Adipose tissue (tissue), 3 donors: Measurements from ENCODE around the gene CPXM2. TPM values are rescaled to one million over a fixed set of nuclear protein-coding genes. Genes with fewer than 3 reads are reported as not detected.

Source experiments
- H3K27ac ChIP-seq: one replicate; pipeline ENCODE4 v1.5.1; 2013; ENCODE audit warnings: low read depth, low read length
- WGBS, 3 donors: extraction: QIAGEN DNeasy Blood & Tissue Kit; methylation state at CpG; one replicate each; pipeline ENCODE4 v1.1.7; 2013; 5-methylcytosine and 5-hydroxymethylcytosine counted together
- polyA plus RNA-seq, 3 donors: library from polyadenylated mRNA; stranded (reverse); fragments of 200-250 nt; gene quantifications; one replicate each; pipeline ENCODE4 v1.2.3, GENCODE V29; 2013
- donor health status: healthy with polysubstance abuse.
- donor health status: Bipolar disorder and iron deficiency.
- donor health status: healthy.

CPXM2 gene
- polyA plus RNA-seq, 3 donors = 0.82 to 11.6 (median 4.7) TPM

DNA sequence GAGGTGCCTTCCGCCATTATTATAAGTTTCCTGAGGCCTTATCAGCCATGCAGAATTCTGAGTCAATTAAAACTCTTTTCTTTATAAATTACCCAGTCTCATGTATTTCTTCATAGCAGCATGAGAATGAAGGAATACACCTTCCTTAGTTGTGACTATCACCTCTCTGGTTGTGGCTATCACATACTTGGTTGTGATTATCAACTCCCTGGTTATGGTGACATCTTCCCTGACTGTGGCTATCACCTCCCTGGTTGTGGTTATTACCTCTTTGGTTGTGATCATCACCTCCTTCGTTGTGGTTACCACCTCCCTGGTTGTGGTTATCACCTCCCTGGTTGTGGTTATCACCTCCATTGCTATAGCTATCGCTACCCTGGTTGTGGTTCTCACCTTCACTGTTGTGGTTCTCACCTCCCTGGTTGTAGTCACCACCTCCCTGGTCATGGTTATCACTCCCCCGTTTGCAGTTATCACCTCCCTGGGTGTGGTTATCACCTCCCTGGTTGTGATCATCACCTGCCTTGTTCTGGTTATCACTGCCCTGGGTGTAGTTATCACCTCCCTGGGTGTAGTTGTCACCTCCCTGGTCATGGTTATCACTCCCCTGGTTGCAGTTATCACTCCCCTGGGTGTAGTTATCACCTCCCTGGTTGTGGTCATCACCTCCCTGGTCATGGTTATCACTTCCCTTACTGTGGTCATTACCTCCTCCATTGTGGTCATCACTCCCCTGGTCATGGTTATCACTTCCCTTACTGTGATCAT lies 119.5 kb downstream of the CPXM2 start:
- no peak overlapping the region for H3K27ac ChIP-seq
- 62 to 81% (median 76%) methylated on average over 4 of the region's 4 CpGs for WGBS, 3 donors

DNA sequence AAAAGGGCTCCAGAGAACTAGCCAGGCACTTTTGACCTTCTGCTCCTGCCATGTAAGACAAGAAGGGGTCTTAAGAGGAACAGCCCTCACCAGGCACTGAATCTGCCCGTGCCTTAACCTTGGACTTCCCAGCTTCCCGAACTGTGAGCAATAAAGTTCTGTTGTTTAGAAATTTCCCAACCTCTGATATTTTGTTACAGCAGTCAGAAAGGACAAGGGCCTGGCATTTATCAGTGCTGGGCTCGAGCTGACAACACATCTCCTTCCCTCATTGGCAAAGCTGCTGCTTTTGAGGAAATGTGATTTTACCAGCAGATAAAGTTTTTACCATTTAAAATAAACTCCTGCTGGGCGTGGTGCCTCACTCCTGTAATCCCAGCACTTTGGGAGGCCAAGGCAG lies 122.0 kb downstream of the CPXM2 start:
- 43 to 45% (median 44%) methylated on average over 4 of the region's 4 CpGs for WGBS, 3 donors
- no peak overlapping the region for H3K27ac ChIP-seq

DNA sequence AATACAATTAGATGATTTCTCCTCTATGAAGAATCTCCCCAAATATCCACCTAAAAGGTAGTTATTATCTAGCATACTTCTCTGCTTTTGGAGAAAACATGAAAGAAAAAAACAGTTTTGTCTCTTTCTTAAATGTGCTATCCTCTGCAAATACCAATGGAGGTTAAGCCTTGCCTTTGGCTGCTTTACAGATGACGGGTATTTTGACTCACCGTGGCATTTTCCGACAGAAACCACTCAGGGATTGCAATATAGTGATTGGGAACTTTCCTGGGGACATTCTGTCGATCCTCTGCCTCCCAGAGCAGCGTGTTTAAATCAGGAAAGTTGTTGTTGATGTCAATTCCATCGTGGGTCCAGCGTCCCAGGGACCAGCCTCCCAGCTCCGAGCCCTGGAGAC lies 124.8 kb downstream of the CPXM2 start:
- H3K27ac ChIP-seq = no peak overlapping the region
- WGBS, 3 donors = 76 to 79% (median 76%) methylated on average over 8 of the region's 8 CpGs

DNA sequence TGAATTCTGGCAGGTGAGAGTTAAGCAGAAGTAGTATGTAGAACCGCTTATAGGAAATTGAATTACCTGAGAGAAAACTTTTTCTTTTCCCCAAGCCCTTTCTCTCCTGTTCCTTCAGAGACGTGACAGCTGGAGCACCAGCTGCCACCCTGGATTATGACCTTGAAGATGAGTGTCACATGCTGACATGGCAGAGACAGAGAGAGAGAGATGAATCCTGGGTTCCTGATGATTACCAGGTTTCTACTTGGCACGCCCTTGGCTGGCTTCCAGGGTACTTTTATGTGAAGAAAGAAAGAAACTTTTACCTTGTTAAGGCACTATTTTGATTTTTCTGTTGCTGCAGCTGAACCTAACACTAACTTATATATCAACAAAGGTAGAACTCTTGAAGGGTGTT lies 125.6 kb downstream of the CPXM2 start:
- WGBS, 3 donors = 44 to 72% (median 69%) methylated on average over 3 of the region's 3 CpGs
- no peak overlapping the region for H3K27ac ChIP-seq

DNA sequence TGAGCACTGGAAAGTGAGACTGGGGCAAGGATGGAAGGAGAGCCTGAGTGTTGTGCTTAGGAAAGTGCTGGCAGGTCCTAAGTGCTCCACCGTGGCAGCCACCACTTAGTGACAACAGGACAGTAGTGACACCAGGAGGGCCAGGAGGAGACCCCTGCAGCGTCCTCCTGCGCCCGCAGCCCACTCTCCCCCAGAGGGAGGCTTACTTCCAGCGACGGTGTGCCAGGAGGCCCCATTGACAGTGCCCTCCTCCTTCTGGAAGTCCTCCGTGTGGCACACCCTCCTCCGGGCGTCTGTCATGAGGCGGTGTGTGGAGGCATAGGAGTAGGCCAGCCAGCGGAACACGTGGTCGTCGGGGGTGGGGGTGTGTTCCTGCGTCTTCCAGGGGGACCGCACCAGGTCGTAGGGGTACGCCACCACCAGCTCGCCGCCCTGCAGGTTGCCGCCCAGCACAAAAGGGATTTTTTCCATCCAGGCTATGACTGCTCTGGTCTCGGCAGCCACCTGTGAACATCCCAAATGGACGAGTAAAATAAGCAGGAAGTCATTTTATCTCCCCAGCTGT lies 129.9 kb downstream of the CPXM2 start:
- H3K27ac ChIP-seq = no peak overlapping the region
- 70 to 80% (median 78%) methylated on average over 21 to 23 of the region's 23 CpGs for WGBS, 3 donors

DNA sequence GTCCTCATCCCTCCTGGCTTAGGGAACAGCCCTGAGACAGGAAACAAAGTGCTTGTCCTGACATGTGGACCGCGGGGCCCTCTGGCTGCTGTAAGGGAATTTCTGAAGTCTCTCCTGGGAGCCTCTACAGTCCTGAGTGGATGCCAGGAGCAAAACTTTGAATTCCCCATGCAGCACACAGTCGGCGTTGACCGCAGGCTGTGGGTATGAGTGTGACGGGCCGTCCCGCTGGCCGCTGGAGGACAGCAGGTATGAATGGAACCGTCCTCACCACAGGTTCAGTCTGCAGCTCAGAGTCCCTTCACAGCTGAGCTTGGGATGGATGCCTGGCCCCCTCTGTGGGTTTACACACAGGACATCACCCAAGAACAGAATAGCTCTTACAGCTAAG lies 130.6 kb downstream of the CPXM2 start:
- whole genome bisulfite sequencing, 3 donors = 59 to 75% (median 73%) methylated on average over 10 of the region's 10 CpGs
- H3K27ac ChIP-seq = no peak overlapping the region

DNA sequence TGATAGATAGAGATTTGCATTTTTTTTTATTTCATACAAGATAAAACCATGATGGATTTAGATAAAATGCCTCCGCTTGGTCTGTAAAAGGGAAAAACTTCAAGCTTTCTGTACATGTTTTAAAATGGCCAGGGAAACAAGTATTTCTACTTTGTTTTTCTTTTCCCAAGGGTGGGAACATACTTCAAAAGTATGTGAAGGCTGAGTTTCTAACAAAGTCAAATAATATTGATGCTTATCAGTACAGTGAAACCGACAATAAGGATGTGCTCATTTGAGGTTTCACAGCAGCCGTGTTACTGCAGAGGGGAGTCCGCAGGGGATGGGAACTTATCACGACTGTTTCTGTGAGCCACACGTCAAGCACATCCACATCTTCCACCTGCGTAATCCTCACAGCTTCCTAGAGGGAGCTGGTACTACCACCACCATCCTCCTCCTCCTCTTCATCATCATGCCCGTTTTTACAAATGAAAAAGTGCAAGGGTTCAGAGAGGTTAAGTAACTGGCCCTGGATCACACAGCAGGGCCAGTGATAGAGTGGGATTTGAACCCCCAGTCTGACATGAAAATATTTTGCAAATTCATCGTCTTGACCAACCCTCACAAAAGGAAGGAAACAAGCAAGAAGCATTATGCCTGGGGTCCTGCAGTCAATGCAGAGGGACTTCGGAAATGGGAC lies 131.1 kb downstream of the CPXM2 start:
- WGBS, 3 donors = 48 to 59% (median 54%) methylated on average over 10 of the region's 10 CpGs
- H3K27ac ChIP-seq = no peak overlapping the region

DNA sequence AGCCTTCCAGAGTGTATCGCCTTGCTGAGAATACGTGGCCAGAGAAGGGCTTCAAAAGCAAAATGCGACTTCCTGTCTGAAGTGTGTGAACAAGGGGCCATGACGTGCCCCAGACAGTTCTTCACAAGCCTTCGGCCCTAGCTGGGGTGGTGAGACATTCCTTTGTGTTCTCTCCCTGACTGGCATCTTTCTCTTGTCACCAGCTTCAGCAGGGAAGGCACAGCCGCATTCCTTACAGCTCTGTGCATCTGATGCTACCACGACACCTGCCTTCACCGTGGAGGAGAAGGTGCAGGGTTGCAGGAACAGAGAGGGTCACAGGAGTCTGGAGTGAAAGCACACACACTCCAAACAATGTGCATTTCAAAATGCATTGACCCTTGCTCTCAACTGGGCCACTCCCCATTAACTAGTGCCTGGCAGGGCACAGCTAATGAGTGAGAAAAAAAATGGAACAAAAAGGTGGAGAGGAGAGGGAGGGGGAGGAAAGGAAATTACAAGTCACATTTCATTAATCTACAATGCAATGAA lies 132.0 kb downstream of the CPXM2 start:
- H3K27ac ChIP-seq = no peak overlapping the region
- 33 to 66% (median 53%) methylated on average over 8 of the region's 8 CpGs for WGBS, 3 donors

DNA sequence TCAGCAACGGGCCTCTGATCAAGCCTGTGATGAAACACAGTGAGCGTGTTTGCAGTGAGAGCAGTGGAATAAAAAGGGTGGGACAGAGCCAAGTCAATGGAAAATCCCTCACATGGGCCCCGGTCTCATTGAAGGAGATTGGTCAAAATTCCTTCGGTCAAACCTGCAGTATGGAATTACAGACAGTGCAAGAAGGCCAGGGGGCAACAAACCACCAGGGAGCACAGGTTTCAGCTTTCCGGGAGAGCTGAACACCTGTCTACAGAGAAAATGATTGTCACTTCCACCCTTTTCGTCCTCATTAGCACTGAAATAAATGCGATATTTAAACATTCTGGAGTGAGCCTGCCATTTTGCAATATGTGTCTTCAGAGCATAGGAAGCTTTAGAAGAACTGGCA lies 132.6 kb downstream of the CPXM2 start:
- 64 to 85% (median 80%) methylated on average over 7 of the region's 7 CpGs for WGBS, 3 donors
- H3K27ac ChIP-seq = no peak overlapping the region

DNA sequence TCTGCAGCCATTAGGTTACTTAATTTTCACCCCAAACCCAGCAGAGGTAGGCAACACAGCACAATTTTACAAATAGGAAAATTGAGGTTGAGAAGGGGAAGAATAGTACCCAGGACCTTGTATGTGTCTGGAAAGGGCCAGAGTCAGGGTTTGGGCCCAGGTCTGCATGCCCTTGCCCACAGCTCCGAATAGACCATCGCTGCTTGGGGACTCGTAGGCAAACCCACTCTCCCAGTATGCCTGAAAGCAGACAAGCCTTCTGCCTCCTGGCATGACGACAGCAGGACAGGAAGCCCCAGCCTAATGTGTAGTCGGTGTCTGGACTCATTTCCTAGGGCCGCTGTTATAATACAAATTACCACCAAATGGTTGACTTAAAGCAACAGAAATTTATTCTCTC lies 133.8 kb downstream of the CPXM2 start:
- 59 to 73% (median 67%) methylated on average over 6 of the region's 6 CpGs for WGBS, 3 donors
- H3K27ac ChIP-seq = no peak overlapping the region

DNA sequence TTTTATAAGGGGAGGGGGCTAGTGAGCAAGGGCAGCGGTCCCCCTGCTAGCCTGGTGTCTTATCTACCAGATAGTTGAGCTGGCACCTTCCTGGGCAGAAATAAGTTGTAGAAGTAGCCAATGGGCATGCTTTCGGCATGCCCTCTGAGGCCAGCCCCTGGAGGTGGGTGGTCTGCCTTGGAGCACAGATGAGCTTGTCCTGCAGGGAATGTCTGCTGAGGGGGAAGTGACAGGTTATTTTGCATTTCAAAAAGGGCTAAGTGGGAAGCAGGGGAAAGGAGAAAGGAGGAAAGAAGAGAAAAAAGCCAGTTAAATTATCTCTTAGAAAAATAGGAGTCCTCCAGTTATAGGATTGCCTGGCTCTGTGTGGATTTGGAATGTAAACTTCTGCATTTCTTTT lies 136.5 kb downstream of the CPXM2 start:
- H3K27ac ChIP-seq = no peak overlapping the region
- 60 to 77% (median 74%) methylated on average over 2 of the region's 2 CpGs for WGBS, 3 donors

DNA sequence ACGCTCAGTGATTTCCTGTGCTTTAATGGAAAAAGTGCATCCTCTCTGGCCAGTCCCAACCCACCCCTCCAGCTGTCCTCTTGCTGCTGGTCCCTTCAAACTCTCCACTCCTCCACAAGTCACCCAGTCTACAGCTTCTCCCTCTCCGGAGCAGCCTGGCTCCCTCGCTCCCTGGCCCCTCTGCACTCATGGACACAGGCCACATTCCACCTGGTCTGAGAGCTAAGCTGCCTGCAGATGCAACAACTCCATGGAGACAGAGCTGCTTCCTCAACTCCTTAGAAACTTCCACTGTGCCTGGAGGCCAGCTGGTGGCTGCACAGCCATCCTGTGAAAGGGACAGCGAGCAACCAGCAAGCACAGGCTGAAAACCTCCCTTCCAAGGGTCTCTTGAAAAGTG lies 137.5 kb downstream of the CPXM2 start:
- WGBS, 3 donors = 76 to 79% (median 78%) methylated on average over 4 of the region's 4 CpGs
- H3K27ac ChIP-seq = no peak overlapping the region

DNA sequence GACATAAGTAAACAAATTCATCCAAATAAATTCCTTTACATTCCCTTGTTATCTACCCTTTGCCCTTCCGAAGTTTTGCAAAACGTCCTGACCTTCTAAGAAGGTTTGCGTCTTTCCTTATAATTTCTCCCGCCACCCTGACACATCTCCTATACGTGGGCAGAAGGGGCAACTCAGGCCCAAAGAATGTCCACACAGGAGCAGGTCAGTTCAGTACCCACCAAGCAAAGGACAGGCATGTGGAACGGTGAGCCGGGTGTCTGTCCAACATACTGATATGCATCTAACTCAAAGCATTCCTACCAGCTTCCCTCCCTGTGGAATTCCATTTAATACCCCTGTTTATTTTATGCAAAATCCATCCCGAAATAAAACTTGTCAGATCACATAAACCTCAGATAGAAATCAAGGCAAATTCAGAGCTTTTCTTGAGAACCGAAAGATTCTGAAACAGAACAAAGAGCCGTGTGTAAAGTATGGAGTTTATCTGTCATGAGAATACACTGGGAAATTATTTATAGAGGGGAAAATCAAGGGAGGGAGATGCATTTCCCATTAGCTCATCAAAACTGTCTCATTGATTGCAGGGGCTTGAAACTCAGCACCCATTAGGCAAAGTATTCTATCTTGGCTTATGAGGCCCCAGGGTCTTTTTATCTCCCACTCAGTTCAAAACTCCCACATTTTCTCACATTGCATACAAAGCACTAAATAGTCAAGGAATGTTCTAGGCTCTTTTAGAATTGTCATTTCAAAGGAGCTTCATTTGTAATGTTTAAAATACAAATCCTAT lies 140.1 kb downstream of the CPXM2 start:
- 56 to 73% (median 73%) methylated on average over 10 of the region's 10 CpGs for whole genome bisulfite sequencing, 3 donors

DNA sequence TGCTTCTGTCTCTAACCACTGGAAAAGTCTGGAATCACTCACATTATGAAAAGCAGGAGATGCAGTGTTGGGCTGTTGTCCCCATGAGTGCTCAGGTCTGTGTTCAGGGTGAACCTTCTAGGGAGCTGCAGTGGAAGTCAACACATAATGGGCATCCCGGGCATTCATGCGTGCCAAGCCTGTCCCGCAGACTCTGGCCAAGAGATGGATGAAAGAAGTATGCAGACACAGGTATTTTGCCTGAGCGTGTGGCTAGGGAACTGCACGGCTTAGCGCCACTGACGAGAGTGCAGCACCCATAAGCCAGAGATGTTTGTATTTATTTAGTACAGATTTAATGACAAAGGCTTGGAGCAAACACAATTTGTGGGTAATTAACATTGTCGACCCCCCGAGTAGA lies 140.7 kb downstream of the CPXM2 start:
- WGBS, 3 donors = 61 to 94% (median 92%) methylated on average over 9 of the region's 9 CpGs
- no peak overlapping the region for H3K27ac ChIP-seq

More for the DNA sequence above, 140.1 kb downstream of the CPXM2 start:
- no peak overlapping the region for H3K27ac ChIP-seq

DNA sequence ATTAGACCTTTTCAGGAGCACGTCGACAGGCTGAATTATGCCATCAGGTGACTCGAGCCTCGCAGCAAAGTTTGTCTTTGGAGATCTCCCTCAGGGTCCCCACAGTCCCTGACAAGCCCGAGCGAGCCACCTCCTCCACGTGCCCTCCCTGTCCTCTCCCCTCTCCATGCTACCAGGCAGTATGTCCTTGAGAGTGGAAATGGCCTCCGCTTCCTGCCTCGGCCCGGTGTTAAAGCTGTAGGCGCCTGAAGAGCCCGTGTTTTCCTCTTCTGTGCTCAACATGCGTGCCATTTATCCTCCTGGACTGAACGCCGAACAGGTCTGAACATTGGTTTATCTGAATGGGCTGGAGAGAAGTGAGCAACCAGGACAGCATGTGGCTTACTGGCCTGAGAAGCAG lies 142.9 kb downstream of the CPXM2 start:
- no peak overlapping the region for H3K27ac ChIP-seq
- WGBS, 3 donors = 68 to 85% (median 82%) methylated on average over 15 of the region's 15 CpGs

DNA sequence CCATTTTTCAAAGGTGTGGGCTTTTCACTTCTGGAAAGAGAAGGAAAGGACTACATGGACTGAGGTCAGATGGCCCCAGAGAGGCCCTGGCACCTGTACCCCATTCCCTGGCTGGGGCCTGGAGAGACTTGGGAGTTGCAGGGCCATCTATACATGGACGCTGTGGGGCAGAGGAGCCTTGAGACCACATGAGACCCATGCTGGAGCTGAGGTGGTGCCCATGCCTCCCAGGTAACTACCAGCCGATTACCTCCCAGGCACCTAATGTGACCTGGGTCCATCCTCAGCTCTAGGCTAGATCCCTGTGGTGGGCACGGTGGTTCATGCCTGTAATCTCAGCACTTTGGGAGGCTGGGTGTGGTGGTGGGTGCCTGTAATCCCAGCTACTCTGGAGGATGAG lies 144.2 kb downstream of the CPXM2 start:
- 78 to 88% (median 87%) methylated on average over 3 of the region's 3 CpGs for WGBS, 3 donors
- H3K27ac ChIP-seq = no peak overlapping the region

DNA sequence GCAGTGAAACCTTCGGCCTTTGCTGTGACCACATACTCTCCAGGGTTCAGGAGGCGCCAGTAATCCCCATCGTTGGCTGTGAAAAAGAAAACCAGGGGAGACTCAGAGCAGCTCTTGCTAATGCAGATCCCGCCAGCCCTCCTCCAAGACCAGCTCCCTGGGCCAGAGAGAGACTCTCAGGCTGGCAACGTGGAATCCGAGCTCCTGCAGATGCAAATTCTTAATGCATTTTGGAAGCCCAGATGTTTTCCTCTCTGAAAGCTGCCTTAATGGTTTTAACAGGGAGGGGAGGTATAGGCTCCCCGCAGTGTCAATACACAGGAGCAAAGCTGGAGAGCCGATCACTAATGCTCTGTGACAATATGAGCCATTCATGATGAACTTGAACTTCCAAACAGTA lies 144.7 kb downstream of the CPXM2 start:
- 48 to 81% (median 71%) methylated on average over 8 of the region's 8 CpGs for WGBS, 3 donors

DNA sequence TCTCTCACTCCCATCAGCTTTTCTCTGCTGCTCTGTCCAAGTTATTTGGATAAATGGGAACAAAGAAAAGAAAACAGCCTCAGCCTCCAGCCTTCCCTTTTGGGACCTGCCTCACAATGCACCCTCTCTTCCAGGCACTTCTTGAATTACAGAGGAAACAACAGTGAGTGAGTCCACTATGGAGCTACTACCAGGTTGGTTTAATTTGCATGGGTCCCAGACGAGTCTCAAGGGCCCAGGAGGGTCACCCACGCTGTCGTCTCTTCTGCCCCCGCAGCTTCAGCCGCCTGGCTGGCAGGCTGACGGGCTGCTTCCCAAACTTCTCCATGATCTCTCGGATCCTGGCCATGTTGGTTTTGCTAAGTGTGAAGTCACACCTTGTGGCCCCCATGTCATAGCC lies 145.1 kb downstream of the CPXM2 start:
- 47 to 78% (median 74%) methylated on average over 7 of the region's 7 CpGs for WGBS, 3 donors
- no peak overlapping the region for H3K27ac ChIP-seq

More for the DNA sequence above, 144.7 kb downstream of the CPXM2 start:
- H3K27ac ChIP-seq = no peak overlapping the region

DNA sequence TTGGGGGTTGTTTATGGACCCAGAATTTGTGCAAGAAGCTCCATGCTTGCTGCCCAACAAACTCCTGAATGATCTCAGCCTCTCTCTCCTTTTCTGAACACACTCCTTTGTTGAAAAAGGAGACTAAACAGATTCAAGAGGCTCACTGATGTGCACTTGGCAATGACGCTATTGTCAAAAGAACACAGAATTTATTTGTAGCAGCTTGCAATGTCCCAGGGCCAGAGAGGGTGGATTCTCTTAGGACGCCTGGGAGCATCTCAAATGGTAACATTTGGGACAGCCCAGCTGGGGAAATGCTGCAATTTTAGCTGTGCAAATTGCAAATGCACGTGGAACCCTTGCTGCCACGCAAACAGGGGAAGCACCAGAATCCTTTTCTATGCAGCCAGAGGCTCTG lies 145.5 kb downstream of the CPXM2 start:
- WGBS, 3 donors = 42 to 54% (median 46%) methylated on average over 4 of the region's 4 CpGs
- H3K27ac ChIP-seq = no peak overlapping the region
